Suppressor macrophage treated with lipopolysaccharide for 4 hours (primary cell): ENCODE data around the gene FBLN1.
A peak's percentile ranks its signal among the peaks of the same experiment; 100 is the strongest.
"Not testable (repeated sequence)": the region's sequence is repeated elsewhere in the genome, so short reads cannot be mapped to it uniquely, and the experiment has no call there.

Source experiments
- DNase-seq: peaks from one replicate; pipeline ENCODE4 v3.0.0-alpha.2; 2020

Gene FBLN1, protein sequence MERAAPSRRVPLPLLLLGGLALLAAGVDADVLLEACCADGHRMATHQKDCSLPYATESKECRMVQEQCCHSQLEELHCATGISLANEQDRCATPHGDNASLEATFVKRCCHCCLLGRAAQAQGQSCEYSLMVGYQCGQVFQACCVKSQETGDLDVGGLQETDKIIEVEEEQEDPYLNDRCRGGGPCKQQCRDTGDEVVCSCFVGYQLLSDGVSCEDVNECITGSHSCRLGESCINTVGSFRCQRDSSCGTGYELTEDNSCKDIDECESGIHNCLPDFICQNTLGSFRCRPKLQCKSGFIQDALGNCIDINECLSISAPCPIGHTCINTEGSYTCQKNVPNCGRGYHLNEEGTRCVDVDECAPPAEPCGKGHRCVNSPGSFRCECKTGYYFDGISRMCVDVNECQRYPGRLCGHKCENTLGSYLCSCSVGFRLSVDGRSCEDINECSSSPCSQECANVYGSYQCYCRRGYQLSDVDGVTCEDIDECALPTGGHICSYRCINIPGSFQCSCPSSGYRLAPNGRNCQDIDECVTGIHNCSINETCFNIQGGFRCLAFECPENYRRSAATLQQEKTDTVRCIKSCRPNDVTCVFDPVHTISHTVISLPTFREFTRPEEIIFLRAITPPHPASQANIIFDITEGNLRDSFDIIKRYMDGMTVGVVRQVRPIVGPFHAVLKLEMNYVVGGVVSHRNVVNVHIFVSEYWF

GRCh38 chr22:45502215-45503049 lies at the start of gene FBLN1:
Gene FBLN1, plus strand, starts transcription at chr22:45502883. Its CDS starts 103 bp downstream, at chr22:45502986.
- no peak for DNase-seq

DNA sequence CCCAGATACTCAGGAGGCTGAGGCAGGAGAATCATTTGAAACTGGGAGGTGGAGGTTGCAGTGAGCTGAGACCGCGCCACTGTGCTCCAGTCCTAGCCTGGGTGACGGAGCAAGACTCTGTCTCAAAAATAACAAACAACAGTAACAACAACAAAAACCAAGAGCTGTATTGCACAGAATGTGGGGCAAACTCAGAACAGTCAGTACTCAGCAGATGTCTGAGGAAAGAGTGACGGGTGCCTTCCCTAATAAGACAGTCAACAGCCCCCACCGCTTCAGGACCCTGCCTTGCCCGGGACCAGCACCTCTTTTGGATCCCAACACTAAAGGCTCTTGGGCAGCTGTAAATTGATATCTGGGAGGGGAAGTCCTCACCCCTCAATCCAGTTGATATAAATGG lies 48.9 kb upstream of the FBLN1 start:
- DNase-seq, result no peak

DNA sequence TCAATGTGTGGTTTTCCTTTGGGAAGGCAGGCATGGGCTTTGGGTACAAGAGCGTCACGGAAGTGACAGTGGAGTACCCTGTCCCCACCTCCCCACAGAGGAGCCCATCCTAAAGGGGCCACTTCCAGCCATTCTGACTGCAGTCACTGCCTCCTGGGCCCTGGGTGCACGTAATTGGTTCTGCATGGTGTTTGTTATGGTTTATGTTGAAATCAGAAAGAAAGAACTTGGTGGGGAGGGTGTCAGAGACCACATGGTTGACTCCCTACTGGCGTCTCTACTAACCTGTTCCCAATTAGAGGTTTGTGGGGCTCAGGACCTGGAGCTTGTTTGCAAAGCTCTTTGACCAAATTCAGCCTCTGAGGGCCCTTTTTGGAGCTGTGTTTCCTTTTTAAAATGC lies 48.4 kb upstream of the FBLN1 start:
- no peak for DNase-seq

DNA sequence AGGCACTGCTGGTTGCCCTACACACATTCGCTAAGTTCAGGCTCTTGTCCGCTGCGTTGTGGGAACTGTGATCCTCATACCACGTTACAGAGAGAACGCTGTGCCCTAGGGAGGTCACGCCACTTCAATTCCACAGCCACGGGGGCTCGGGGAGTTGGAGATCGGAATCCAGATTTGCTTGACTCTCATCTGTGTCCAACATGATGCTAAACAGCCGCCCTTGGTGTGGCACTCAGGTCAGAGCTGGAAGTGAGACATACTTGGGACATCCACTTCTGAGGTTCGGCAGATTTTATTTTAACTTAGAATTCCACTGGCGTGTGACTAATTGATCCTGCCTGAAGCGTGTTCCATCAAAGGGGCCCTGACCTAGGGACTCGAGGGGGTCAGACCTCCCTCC lies 47.5 kb upstream of the FBLN1 start:
- DNase-seq, result no peak

- DNase-seq, result no peak
Measured at GRCh38 chr22:45455621-45456020, 47.1 kb upstream of the FBLN1 start.

- no peak for DNase-seq
Measured at GRCh38 chr22:45456811-45457210, 45.9 kb upstream of the FBLN1 start.

- DNase-seq, result no peak
Measured at GRCh38 chr22:45458532-45458931, 44.2 kb upstream of the FBLN1 start.

DNA sequence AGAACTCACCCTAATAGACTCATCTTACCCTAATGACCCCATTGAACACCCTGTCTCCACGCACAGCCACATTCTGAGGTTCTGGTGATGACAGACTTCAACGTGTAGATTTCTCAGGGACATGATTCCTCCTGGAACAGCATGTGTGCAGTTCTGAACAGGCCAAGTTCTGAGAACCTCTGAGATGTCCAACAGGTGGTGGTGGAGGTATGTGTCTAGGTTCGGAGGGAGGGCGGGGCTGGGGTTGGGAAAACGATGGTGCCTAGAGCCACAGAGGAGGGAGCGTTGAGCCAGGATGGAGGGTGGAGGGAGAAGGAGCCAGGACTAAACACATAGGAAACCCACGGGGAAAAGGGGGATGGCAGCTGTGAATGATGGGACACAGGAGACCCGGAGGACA lies 43.4 kb upstream of the FBLN1 start:
- DNase-seq, result no peak

DNA sequence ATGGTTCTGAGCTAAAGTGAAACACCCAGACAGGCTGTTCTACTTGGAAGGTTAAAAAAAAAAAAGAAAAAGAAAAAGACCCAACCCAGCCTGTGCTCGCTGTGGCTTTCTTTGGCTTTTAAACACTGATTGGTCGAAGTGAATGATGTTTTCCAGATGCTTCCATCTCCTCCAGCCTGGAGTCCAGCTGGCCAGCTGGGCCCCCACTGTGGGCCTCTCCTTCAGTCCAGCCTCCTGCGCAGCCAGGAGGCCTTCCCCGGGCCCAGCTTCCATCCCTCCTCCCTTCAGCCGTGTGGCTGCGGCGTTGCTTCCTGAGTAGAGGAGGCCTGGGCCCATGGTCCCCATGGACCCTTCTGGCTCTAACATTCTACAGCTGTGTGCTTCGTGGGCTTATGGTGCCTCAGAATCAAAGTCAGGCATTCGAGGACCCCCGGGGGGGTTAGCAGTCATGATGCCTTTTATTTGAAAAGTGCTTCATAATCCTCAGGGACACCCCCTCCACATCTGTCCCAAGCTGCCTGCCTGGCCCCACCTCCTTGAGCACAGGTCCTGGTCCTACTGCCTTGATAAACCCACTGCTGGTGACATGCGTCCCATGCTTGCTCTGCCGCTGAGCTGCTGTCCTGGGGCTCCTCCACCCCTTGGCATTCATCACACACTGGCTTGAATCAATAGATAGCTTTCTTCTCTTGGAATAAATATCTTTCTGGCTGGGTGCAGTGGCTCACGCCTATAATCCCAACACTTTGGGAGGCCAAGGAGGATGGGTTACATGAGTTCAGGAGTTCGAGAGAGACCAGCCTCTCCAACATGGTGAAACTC lies 42.2 kb upstream of the FBLN1 start:
- DNase-seq, result no peak

DNA sequence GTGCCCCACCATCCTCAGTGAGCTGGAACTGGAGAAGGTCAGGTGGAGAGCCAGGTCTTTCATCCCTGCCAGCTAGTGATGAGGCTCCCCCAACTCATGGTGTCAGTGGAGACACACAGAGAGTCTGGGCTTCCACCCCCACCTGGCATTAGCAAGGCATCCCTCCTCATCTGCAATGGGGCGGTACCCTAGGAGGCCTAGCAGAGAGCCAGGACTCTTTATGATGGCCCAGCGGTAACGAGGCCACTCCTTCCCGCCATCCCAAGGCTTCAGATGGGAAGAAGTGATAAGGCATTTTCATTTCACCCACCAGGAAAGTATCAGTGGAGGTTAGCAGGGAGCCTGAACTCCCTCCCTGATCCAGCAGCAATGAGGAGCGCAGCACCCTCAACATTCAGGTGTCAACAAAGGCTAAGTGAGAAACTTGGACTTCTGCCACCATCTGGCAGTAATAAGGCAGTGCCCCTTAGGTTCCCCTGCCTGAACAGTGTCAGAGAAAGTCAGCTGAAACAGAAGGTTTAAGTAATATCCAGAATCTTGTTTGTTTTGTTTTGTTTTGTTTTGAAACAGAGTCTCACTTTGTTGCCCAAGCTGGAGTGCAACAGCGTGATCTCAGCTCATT lies 40.5 kb upstream of the FBLN1 start:
- DNase-seq, result peak; percentile 2

GRCh38 chr22:45463691-45464090 lies 39.0 kb upstream of the FBLN1 start:
- not testable (repeated sequence) for DNase-seq

DNA sequence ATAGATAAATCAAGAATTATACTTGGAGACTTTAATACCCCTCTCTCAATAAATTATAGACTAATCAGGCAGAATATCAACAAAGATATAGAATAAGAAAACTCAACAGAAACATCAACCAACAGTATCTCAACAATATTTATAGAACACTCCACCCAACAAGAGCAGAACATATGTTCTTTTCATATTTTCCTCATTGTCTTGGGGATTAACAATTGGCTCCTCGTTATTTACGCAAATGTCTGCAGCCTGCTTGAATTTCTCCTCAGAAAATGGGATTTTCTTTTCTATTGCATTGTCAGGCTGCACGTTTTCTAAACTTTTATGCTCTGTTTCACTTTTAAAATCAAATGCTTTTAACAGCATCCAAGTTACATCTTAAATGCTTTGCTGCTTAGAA lies 37.0 kb upstream of the FBLN1 start:
- DNase-seq, result no peak

DNA sequence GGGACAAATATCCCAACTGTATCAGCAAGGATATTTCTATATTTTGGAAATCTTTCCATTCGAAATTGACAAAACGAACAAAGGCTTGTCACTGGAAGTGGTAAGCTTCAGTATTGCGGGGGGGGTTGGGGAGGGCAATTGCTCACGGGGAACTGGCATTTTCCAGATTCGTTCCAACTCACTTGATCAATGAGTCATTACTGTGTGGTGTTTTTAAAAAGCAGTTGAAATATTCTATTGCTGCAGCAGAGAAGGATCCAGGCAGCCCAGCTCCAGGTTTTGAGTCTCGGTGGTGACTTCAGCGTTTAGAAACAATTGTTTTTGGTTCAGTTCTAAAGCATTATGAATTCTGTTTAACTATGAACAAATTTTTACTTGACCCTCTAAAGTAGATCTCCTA lies 33.8 kb upstream of the FBLN1 start:
- DNase-seq, result no peak

DNA sequence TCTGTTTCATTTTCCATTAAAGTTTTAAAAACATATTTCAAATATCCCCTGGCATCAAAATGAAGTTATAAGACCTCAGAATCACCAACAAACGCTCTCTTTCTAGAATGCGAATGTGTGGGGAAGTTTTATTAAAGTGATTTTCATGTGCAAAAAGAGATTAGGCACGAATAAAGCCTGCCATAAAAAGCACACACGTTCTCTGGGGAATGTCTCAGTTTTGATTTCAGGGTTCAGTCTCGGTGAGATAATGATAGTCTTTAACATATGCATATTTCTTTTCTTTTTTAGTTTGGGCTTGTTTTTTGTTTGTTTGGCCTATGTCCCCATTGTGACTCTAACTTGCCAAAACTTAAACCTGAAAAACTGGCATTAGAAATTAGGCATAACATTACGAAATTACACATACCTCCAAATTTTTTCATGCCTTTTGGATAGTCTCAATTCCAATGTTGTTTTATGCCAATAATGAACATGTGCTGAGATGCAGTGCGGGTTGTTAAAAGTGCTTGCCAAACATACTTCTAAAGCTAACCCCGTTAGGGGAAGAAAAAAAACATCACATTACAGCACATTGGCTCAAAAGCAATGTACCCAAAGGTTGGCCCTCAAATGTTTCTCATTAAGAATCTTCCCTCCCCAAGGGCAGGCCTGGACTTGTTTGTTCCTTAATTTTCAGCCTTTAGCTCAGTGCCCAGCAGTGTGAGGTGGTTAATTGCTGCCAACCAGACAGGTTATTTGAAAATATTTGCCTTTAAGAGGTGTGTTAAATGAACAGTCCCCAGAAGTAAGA lies 33.2 kb upstream of the FBLN1 start:
- no peak for DNase-seq

DNA sequence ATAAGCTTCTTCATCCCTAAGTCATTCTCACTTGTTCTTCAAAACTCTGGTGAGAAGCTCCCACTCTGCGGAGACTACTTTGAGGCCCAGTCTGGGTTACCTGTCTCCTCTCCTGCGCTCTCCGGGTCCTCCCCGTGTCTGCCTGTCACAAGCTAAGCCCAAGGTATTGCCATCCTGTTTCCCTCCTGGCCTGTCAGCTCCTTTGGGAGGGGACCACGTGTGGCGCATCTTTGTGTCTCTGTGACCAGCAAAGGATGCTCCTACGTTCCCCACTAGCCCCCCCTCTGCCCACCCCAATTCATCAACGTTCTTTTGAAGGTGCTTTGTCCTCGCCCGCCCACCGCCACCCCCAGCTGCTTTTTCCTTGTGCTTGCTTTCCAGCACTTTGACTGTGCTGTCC lies 31.8 kb upstream of the FBLN1 start:
- no peak for DNase-seq

DNA sequence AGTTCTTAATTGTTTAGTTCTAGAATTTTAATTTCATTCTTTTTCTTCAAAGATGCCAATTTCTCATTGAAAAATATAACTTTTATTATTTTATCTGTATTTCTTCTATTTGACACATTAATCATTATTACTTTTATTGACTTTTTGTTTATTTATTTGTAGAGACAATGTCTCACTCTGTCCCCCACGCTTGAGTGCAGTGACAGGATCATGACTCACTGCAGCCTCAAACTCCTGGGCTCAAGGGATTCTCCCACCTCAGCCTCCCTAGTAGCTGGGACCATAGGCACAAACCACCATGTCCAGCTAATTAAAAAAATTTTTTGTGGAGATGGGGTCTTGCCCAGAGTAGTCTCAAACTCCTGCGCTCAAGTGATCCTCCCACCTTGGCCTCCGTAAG lies 30.3 kb upstream of the FBLN1 start:
- no peak for DNase-seq

DNA sequence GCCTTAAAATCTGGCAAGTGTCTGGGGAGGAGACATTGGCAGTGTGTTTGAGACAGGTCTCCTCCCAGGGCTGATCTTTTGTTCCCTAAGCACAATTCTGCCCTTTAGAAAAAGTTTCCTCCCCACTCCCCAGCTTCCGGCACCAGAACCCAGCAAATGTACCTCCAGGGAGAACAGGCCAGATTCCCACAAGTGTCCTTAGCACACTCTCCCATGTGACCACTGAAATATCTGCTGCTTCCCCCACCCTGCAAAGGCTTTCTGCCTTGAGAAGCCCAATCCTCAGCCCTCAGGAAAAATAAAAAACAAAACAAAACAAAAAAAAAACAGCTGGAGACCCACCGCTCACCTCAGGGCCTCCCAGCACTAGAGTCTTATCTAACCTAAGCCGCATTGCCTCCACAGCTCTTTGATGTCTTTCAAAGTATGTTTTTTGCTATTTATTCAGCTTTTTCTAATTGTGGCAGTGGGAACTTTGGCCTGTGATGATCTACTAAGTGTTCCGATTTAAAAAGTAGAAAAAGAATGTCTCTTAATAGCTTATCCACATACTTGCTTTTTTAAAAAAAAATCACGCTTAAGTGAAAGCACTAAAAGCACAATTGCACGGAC lies 29.0 kb upstream of the FBLN1 start:
- DNase-seq, result no peak

DNA sequence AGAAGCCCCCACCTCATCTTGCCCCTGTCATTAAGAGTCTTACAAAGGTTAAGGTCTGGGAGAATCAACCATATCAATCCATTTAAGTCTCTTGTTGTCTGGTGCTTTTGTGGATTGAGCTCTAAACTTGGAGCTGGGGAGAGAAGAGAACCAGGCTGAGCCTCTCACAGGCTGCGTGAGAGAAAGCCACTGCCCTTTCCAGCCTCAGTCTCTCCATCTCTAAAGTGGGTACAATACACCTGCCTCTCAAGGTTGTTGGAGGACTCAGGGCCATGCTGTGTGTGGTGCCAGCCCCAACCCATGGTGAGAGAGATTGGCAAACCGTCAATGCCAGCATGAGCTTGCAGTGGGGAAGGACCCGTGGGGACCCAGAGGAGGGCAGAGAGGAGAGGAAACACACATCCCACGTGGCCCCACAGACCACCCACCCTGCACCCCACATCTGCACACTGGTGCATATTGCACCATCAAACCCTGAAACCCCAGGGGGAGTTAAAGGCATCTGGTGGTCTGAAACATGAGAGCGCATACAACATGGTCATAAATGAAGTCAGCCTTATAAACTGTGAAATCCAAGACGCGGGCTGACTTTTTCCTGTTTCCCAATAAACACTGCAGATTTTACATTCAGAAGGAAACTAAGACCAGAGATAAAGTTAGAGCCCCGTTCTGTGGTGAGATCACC lies 27.5 kb upstream of the FBLN1 start:
- no peak for DNase-seq

DNA sequence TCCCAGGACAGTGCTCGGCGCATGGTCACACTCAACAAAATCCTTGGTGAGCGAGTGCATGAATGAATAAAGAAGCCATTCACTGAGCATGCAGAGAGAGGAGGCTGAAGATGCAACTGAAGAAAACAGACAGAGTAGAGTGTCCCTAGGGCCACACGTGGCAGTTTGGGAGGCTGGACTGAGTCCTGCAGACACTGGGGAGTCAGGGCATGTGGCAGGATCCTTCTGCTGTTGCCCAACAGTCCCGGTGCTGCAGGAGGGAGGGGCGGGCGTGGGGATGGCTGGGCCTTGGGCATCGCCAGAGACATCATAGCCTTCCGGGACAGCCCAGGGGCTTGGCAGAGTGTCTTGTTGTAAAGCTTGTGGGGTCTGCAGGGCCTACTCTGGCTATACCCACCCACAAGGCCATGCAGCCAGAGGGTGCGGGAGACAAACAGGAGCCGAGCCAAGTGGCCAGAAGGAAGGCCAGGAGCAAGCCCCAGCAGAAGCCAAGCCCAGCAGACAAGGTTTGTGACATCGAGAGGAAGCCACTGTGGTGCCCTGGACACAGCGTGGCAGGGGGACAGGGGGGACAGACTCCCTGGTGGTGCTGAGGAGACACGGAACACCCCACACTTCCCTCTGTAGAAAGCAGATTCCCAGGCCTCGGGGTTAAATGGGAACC lies 26.7 kb upstream of the FBLN1 start:
- no peak for DNase-seq

GRCh38 chr22:45476814-45477213 lies 25.9 kb upstream of the FBLN1 start:
- no peak for DNase-seq
